Psoas muscle (tissue), 8 donors: ENCODE results near the gene ALB. TPM values are rescaled to one million over a fixed set of nuclear protein-coding genes. Genes with fewer than 3 reads are reported as not detected.

Experiments
- ATAC-seq, 4 donors: fragments of 200-7000 bp; cut with Tn5 transposase; one replicate each; pipeline ENCODE4 v1.9.1; 2020; ENCODE audit warnings: moderate library complexity in 3 of 4, mild to moderate bottlenecking in 2 of 4
- DNase-seq, 2 donors: peaks; one replicate each; pipeline ENCODE4 v3.0.0-alpha.2; 2020
- H3K27ac ChIP-seq: fragments of 200-600 bp; one replicate; pipeline ENCODE4 v1.8.0; 2022
- H3K27me3 ChIP-seq, 3 donors: fragments of 200-600 bp in 1 of 3; one replicate each; pipeline versions ENCODE4 v1.6.1 to v1.8.0; 2013 to 2022; ENCODE audit warnings: low read length in 2 of 3, mild to moderate bottlenecking in 2 of 3, moderate library complexity in 1 of 3; ENCODE audit not compliant: insufficient read depth in 3 of 3
- H3K36me3 ChIP-seq, 2 donors: fragments of 200-600 bp in 1 of 2; one replicate each; pipeline versions ENCODE4 v1.6.1 to v1.8.0; 2013 to 2022; ENCODE audit warnings: low read depth in 1 of 2, mild to moderate bottlenecking in 1 of 2, moderate library complexity in 1 of 2; ENCODE audit not compliant: insufficient read depth in 1 of 2
- H3K4me1 ChIP-seq: fragments of 200-600 bp; one replicate; pipeline ENCODE4 v1.8.0; 2022
- H3K4me3 ChIP-seq: fragments of 200-600 bp; one replicate; pipeline ENCODE4 v1.8.0; 2022; ENCODE audit warnings: mild to moderate bottlenecking
- H3K9me3 ChIP-seq: fragments of 200-600 bp; one replicate; pipeline ENCODE4 v1.8.0; 2022
- WGBS, 3 donors: extraction: QIAGEN DNeasy Blood & Tissue Kit; methylation state at CpG; one replicate each; pipeline versions ENCODE4 v1.1.6 to v1.1.7; 2013; 5-methylcytosine and 5-hydroxymethylcytosine counted together
- intact Hi-C, 2 donors: fragments of 100-400 bp; cut with DNase I; formaldehyde crosslinking; loops; one replicate each; pipeline versions ENCODE4 v1.11.0 to v1.14.2; 2022
- polyA plus RNA-seq, 3 donors: library from polyadenylated mRNA; stranded (reverse); fragments of 200-250 nt; gene quantifications; one replicate each; pipeline ENCODE4 v1.2.3, GENCODE V29; 2013
- total RNA-seq, 4 donors: library from RNA; stranded (reverse); fragmentation: NEBNext Ultra II Directional in 2 of 4; extraction: Animal tissue kit (Norgen Biotek cat#: 25700) in 2 of 4; gene quantifications; one replicate each; pipeline versions ENCODE4 v1.2.1 to v1.2.4, GENCODE V29; 2021 to 2023
- TF ChIP-seq, protein P1 (sequence below): fragments of 200-600 bp; IDR thresholded peaks from one replicate; pipeline ENCODE4 v1.8.0; 2022; ENCODE audit warnings: antibody characterized with exemption
- donor health status: healthy with polysubstance abuse.
- donor health status: DM: no; HTN: no; CAD: no; lungs with moderate emphysema.
- donor health status: Bipolar disorder and iron deficiency.
- donor health status: healthy.
- donor health status: DM: yes; HTN: yes; CAD: no.
- donor health status: DM: no; HTN: no; CAD: no.
- donor health status: DM: no; HTN: no; CAD: no.
- donor health status: DM: yes; HTN: yes; CAD: no.

ALB gene
- total and polyA plus RNA-seq, 7 donors = 5.4 to 5.9 TPM; not detected in 5

DNA sequence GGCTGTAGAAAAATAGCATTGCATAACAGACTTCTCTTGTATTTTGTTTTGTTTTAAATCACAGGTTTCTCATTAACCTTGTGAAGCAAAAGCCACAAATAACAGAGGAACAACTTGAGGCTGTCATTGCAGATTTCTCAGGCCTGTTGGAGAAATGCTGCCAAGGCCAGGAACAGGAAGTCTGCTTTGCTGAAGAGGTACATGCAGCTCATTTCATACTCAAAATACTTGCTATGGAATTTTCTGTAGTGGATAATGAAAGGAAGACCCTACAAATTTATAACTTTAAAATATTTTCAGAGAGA lies 49.6 kb downstream of the ALB start:
- TF ChIP-seq, protein P1, sequence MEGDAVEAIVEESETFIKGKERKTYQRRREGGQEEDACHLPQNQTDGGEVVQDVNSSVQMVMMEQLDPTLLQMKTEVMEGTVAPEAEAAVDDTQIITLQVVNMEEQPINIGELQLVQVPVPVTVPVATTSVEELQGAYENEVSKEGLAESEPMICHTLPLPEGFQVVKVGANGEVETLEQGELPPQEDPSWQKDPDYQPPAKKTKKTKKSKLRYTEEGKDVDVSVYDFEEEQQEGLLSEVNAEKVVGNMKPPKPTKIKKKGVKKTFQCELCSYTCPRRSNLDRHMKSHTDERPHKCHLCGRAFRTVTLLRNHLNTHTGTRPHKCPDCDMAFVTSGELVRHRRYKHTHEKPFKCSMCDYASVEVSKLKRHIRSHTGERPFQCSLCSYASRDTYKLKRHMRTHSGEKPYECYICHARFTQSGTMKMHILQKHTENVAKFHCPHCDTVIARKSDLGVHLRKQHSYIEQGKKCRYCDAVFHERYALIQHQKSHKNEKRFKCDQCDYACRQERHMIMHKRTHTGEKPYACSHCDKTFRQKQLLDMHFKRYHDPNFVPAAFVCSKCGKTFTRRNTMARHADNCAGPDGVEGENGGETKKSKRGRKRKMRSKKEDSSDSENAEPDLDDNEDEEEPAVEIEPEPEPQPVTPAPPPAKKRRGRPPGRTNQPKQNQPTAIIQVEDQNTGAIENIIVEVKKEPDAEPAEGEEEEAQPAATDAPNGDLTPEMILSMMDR = no peak
- intact Hi-C loops = no loop called here

DNA sequence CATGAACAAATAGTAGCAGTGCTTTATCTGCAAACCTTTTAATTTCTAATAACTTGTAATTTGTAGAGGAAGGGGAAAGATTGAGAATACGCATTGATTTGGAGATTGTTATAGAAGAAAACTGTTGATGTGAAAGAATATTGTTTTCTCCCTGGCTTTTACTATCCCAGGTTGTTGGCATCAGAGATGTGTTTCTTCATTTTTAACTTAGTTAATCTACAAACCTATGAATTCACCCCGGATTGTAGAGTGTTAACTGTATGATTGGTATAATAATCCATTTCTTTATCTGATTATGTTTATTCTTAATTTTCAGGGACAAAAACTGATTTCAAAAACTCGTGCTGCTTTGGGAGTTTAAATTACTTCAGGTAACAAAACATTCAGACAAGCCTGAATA lies 50.8 kb downstream of the ALB start:
- intact Hi-C loops = no loop called here
- TF ChIP-seq, protein P1 = no peak
- 82 to 86% (median 85%) methylated on average over 3 of the region's 3 CpGs for WGBS, 3 donors
- Histone ChIP-seq H3K27me3 (no peaks in the 10 kb centered on the region), H3K36me3 (no peaks in the 10 kb centered on the region), H3K4me1 (no peaks in the 10 kb centered on the region), H3K27ac (no peak overlapping the region), H3K9me3 (no peaks in the 10 kb centered on the region), H3K4me3 (no peak overlapping the region)
- ATAC-seq (no peak), DNase-seq (no peak)

More for the DNA sequence above, 49.6 kb downstream of the ALB start:
- H3K4me3 ChIP-seq = no peak overlapping the region
- ATAC-seq (no peak), DNase-seq (no peak)
- peaks cover 0 to 2% (median 0%) of the 10 kb centered on the region in 3 donors for H3K27me3 ChIP-seq
- H3K4me1 ChIP-seq = no peaks in the 10 kb centered on the region
- no peak overlapping the region for H3K27ac ChIP-seq
- H3K9me3 ChIP-seq = no peaks in the 10 kb centered on the region
- H3K36me3 ChIP-seq = no peaks in the 10 kb centered on the region

DNA sequence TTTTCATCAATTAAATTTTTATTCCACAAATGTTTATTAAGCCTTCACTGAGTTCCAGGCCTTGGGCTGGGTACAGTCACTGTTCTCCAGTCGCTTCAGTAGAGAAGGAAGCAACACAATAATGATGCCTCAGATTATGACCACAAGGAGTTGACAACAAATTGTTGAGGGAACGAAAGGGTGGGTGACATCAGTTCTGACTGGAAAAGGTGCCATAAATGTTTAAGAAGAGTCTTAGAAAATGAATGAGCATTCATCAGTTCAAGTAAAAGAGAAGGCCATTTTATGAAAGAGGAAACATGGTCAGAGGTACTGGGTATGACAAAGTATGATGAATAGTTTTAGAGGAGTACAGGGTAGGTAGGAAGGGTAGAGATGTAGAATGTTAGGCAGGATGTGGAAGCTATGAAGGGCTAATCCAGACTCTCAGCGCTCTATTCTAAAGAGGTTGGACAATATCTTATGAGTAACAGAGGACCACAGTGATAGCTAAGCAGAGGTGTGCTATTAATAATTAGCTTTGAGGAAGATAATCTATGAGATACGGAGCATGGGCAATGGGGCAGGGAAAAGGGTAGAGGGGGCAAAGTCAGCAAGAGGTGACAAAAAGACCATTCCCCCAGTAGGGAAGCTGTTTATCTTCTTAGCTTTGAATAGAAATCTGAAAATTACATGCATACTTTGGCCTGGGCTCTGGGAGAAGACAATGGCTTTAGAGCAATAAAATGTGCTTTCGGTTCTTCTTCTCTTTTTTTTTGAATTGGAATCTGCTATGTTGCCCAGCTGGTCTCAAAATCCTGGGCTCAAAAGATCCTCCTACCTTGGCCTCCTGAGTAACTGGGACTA lies 52.3 kb downstream of the ALB start:
- Histone ChIP-seq H3K27me3 (no peaks in the 10 kb centered on the region), H3K9me3 (no peaks in the 10 kb centered on the region), H3K4me3 (no peak overlapping the region), H3K36me3 (no peaks in the 10 kb centered on the region), H3K4me1 (no peaks in the 10 kb centered on the region), H3K27ac (no peak overlapping the region)
- WGBS, 3 donors = 65 to 77% (median 70%) methylated on average over 5 of the region's 5 CpGs
- ATAC-seq (no peak), DNase-seq (no peak)
- TF ChIP-seq, protein P1 = no peak
- intact Hi-C loops = no loop called here

DNA sequence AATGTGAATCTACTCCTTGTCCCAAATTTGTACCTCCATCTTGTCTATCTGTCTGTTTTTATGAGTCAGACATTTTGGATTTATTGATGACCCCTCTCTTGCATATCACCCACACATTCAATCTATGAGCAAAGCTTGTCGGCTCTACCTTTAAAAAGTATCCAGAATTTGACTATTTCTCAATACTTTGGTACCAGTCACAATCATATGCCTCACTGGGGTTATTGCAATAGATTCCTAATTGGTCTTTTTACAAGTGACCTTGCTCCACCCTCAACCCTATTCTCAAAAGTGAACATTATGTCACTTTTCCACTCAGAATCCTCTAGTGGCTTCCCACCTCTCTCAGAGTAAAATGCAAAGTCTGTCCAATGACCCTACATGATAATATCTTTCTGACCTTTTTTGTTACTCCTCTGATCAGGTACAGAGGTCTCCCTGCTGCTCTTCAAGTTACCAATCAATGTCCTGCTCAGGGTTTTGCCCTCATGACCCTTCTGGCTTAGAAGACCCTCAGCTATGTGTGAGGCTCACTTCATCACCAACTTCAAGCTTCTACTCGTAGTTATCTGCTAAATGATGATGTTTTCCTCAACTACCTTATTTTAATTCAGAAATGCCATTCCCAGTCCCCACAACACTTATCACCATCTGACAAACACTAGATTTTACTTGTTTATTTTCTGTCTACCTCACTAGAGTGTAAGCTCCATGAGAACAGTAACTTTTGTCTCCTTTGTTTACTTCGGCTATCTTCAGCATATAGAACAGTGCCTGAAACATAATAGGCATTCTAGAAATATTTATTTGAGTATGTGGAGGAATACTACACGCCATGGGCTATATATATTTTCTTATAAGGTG lies 54.3 kb downstream of the ALB start:
- WGBS, 3 donors = 79 to 86% (median 80%) methylated on average over 4 of the region's 4 CpGs
- Histone ChIP-seq H3K27me3 (no peaks in the 10 kb centered on the region), H3K4me1 (no peaks in the 10 kb centered on the region), H3K4me3 (no peak overlapping the region), H3K27ac (no peak overlapping the region), H3K36me3 (no peaks in the 10 kb centered on the region), H3K9me3 (no peaks in the 10 kb centered on the region)
- ATAC-seq (no peak), DNase-seq (no peak)
- TF ChIP-seq, protein P1 = no peak
- intact Hi-C loops = no loop called here
